Stimulated activated CD4-positive, alpha-beta T cell treated with anti-CD3 and anti-CD28 coated beads, Interleukin-15, amount 100 ng/mL, for 48 hours (primary cell): ENCODE measurements around the gene CIB4.

Experiments used
- DNase-seq, 2 donors: peaks; one replicate each; pipeline ENCODE4 v3.0.0-alpha.2; 2020; ENCODE audit warnings: low read depth in 2 of 2

CIB4 gene

GRCh38 chr2:26621469-26622199, 19.5 kb downstream of the CIB4 start:
- no peak for DNase-seq

GRCh38 chr2:26620031-26620605, 21.0 kb downstream of the CIB4 start:
- DNase-seq: no peak

DNA sequence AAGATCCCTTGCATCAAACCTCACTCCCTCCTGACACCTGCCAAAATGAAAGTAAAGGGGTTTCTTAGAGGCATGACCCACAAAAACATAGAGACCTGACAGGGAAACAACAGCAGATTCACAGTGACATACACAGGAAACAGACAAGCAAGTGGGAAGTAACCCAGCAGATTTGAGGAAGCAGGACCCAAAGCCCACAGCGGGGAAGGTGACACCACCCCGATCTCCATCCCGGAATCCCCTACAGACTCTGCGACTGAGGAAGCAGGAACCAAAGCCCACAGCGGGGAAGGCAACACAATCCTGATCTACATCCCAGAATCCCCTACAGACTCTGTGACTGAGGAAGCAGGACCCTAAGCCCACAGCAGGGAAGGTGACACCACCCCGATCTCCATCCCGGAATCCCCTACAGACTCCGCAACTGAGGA, 21.6 kb downstream of the CIB4 start:
- DNase-seq: no peak

DNA sequence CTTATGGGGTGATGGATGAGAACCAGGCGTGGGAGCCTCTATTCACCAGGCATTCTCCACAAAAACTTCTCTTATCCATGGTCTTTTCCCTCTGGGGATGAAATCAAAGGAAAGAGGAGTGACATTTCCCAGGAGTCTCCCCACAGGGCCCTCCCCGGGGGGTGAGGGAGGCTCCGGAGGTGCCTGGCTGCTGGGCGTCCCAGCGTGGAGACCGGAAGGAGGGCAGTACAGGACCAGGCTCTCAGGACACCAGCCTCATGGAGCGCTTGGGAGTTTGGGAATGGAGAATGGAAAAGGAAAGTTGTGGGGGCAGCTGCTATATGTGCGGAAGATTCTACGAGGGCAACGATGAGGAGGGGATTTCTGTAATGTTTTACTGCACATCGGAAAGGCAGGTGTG, 22.1 kb downstream of the CIB4 start:
- no peak for DNase-seq

GRCh38 chr2:26618611-26619010, 22.6 kb downstream of the CIB4 start:
- no peak for DNase-seq

DNA sequence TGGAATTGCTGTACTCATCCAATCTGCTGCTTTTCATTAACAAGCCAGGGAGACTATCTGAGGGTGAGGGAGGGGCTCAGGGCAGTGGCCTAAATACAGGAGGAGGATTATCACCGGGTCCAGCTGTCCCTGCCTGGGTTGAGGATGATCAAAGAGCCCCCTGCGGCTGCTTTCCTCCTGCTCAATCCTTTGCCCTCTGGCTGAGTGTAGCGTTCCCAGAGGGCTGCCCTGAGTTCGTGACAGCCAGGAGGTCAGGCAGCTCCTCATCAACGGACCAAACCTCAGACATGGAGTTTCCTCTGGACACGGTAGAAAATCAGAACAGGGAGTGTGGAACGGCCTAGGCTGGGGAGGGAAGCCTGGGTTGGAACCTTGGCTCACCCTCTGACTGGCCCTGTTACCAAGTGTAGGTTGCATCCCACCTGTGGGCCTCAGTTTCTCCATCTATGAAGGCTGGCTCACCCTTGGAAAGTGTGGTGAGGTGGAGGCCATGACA, 23.5 kb downstream of the CIB4 start:
- no peak for DNase-seq

DNA sequence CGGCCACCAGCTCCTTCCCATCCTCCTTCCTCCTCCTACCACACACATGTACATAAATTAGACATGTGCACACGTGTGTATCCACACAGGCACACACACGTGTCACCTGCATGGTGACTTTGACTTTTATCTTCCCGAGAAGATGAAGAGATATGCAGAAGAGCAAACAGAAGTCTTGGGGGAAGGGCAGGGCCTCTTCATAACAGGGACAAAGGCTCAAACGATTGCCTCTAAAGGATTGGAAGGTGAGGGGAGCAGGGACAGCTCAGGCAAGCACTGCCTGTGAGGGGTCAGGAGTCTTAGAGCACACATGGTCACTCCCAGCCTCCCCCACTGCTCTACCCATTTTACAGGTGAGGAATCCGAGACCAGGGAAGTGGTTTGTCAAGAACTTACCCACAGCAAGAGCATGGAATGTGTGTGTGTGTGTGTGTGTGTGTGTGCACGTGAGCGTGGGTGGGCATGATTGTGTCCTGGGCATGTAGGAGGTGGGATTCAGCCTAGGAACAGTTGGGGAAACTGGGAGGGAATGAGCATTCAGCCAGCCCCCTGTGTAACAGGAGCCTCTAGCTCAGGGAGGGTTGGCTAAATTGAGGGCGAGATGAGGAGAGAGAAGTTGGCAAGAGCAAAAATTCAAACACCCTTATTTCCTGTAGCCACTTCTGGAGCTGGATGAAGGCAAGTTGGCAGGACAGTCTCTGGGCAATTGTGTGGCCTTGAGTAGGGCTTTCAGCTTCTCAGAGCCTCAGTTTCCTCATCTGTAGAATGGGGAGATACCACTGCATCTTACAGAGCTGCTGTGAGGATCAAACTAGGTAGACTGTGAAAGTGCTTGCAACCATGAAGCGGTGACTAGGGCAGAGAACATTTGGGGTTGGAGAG, 24.2 kb downstream of the CIB4 start:
- DNase-seq: no peak

GRCh38 chr2:26615860-26616705, 25.1 kb downstream of the CIB4 start:
- no peak for DNase-seq

GRCh38 chr2:26615336-26615859, 25.8 kb downstream of the CIB4 start:
- DNase-seq: no peak

GRCh38 chr2:26614216-26615138, 26.7 kb downstream of the CIB4 start:
- no peak for DNase-seq

DNA sequence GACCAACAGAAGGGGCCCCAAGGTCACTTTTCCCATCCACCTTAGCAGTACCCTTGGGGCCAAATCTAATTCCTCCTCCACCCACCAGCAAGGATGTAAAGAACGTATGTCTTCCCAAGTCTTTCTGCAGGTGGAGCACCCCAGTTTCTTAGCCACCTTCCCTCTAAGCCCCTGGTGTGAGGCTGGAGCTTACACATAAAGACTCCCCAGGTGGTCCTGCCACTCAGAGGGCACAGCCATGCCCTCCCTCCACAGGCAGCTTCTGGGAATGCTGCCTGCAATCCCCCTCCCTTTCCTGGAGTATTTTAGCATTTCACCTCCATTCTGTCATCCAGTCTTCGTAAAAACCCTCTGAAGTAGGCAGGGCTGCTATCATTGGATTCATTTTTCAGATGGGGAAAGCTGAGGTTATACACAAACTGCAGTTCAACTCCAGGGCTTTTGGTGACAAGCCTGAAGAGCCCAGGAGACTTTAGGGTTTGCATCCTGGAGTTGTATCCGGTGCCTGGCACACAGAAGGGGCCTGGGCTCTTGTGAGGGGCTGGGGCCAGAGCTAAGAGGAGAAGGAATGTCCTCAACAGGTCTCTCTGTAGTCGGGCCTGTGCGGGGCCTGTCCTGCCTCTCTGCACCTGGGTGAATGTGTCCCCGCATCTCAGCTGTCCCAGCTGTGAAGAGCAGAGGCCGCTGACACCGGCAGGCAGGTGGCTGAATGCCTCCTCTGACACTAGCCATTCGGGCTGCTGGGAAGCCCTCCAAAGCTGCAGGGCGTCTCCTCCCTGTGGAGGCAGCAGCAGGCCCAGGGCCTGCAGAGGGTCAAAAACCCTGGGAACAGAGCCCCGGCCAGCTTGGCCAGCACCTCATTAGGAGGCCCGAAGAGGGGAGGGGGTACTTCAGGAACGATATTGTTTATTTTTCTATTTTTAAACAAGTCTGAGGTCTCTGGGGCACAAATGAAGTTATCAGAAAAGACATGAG, 27.6 kb downstream of the CIB4 start:
- DNase-seq: no peak

DNA sequence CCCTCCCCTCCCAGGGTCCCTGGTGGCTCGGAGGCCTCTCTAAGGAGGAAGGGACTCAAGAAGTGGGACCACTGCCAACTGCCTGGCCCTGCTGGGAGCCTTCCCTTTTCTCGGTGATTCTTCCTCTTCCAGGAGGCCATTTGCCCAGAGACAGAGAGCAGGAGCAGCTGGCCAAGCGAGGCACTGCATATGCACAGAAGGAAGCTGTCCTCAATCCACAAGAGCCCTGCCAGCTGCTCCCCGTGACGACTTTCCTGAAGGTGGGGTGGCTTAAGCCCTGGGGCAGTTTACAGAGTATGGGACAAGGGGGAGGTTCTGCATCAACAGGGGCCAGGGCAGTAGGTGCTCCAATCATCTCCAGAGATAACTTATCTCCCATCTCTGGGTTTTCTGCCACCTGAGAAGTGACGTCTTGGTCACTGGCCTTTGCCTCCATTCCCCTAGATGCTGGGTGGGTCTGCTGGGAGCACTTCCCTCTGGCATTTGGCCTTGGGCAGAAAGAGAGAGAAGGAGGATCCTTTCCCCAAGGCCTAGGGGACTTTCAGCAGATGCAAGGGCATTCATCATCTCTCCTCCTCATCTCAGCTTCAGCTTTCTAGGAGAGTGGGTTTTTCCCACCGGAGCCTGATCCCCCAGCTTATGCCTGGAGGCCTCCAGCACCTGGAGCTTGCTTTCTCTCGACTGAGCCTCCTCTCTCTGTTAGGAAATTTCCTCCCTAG, 28.5 kb downstream of the CIB4 start:
- DNase-seq: no peak

DNA sequence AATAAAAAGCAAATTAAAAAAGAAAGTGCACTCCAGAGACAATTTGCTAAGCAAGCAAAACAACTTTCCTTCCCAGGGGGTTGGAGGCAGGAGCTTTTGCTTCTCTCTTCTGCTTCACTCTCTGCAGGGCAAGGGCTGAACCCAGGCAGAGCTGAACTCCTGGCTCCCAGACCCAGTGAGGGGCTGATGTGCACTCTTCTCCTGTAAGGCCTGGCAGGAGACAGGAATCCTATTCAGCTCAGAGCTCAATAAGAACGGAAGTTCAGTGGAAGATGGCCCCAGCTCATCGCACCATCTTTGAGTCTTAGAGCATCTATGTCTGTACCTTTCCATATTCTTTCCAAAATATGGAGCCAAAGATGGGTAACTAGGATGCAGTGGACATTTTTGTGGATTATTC, 29.1 kb downstream of the CIB4 start:
- no peak for DNase-seq

GRCh38 chr2:26610504-26611335, 30.4 kb downstream of the CIB4 start:
- DNase-seq: no peak

GRCh38 chr2:26609839-26610277, 31.3 kb downstream of the CIB4 start:
- peak in 1 of 2 donors; percentile 8 for DNase-seq

- DNase-seq: no peak
These were observed 31.9 kb downstream of the CIB4 start for GRCh38 chr2:26609205-26609631.

- DNase-seq: no peak
These were observed 32.6 kb downstream of the CIB4 start for GRCh38 chr2:26608557-26608956.
